Spleen (tissue), 11 donors: ENCODE measurements around the gene MSMB. TPM values are rescaled to one million over a fixed set of nuclear protein-coding genes. Genes with fewer than 3 reads are reported as not detected.
"Not testable (repeated sequence)": the region's sequence is repeated elsewhere in the genome, so short reads cannot be mapped to it uniquely, and the experiment has no call there.

ENCODE experiments used
- DNase-seq: peaks from one replicate; pipeline ENCODE4 v3.0.0-alpha.2; 2020
- H3K27ac ChIP-seq, 8 donors: fragments of 200-600 bp; sonication (generic) in 7 of 8; 1 replicate in 4 of 8; 2 replicates in 4 of 8; pipeline versions ENCODE4 v1.5.0 to v1.8.0; 2016 to 2021; ENCODE audit warnings: inconsistent platforms in 4 of 8, mild to moderate bottlenecking in 4 of 8, moderate library complexity in 1 of 8
- H3K27me3 ChIP-seq, 7 donors: fragments of 200-600 bp; sonication (generic) in 6 of 7; replicated peaks in 1 of 7; 1 replicate in 4 of 7; 2 replicates in 3 of 7; pipeline versions ENCODE4 v1.5.0 to v1.8.0; 2016 to 2021; ENCODE audit warnings: inconsistent platforms in 3 of 7, mild to moderate bottlenecking in 1 of 7
- H3K36me3 ChIP-seq, 6 donors: fragments of 200-600 bp; sonication (generic) in 5 of 6; 1 replicate in 4 of 6; 2 replicates in 2 of 6; pipeline versions ENCODE4 v1.5.0 to v1.8.0; 2016 to 2021; ENCODE audit warnings: inconsistent platforms in 2 of 6
- H3K4me1 ChIP-seq, 6 donors: fragments of 200-600 bp; sonication (generic) in 5 of 6; 1 replicate in 3 of 6; 2 replicates in 3 of 6; pipeline versions ENCODE4 v1.5.0 to v1.8.0; 2016 to 2021; ENCODE audit warnings: inconsistent platforms in 3 of 6
- H3K4me3 ChIP-seq, 8 donors: fragments of 200-600 bp; sonication (generic) in 7 of 8; 1 replicate in 4 of 8; 2 replicates in 4 of 8; pipeline versions ENCODE4 v1.5.0 to v1.8.0; 2016 to 2021; ENCODE audit warnings: inconsistent platforms in 4 of 8, mild to moderate bottlenecking in 4 of 8, moderate library complexity in 2 of 8
- H3K9me3 ChIP-seq, 8 donors: fragments of 200-600 bp; sonication (generic) in 7 of 8; 1 replicate in 4 of 8; 2 replicates in 4 of 8; pipeline versions ENCODE4 v1.5.0 to v1.8.0; 2016 to 2021; ENCODE audit warnings: inconsistent platforms in 4 of 8
- CTCF ChIP-seq, 11 experiments: fragments of 200-600 bp in 7 of 11; fragments of 450-650 bp in 4 of 11; sonication (generic) in 4 of 11; IDR thresholded peaks in 8 of 11; conservative IDR thresholded peaks in 3 of 11; 1 replicate in 7 of 11; 2 replicates in 4 of 11; pipeline versions ENCODE4 v1.4.0 to v1.8.0; 2016 to 2021; ENCODE audit warnings: antibody characterized with exemption in 11 of 11, inconsistent platforms in 4 of 11, mild to moderate bottlenecking in 1 of 11
- POLR2A ChIP-seq, 3 donors: fragments of 450-650 bp; IDR thresholded peaks; one replicate each; pipeline ENCODE4 v1.5.1; 2017; ENCODE audit warnings: antibody characterized with exemption in 3 of 3, mild to moderate bottlenecking in 1 of 3
- POLR2AphosphoS5 ChIP-seq, 3 donors: sonication (generic); formaldehyde crosslinking; IDR thresholded peaks; one replicate each; pipeline ENCODE4 v1.5.1; 2017; ENCODE audit warnings: antibody characterized with exemption in 3 of 3
- WGBS, 5 donors: extraction: QIAGEN DNeasy Blood & Tissue Kit in 3 of 5; methylation state at CpG; one replicate each; pipeline versions ENCODE4 v1.1.5 to v1.1.7; 2013 to 2018; 5-methylcytosine and 5-hydroxymethylcytosine counted together
- intact Hi-C: fragments of 100-400 bp; cut with DNase I; formaldehyde crosslinking; loops from one replicate; pipeline ENCODE4 v1.15.0; 2023; ENCODE audit warnings: low total_unique reads
- polyA plus RNA-seq, 3 donors: library from polyadenylated mRNA; stranded (reverse); fragments of 200-250 nt; gene quantifications; one replicate each; pipeline ENCODE4 v1.2.1, GENCODE V29; 2013
- total RNA-seq, 7 donors: library from RNA; depleted of rRNA in 3 of 7; stranded (reverse); fragments of >200 nt in 3 of 7; fragmentation: NEBNext Ultra II Directional in 4 of 7; extraction: Animal tissue kit (Norgen Biotek cat#: 25700) in 4 of 7; gene quantifications; one replicate each; pipeline versions ENCODE4 v1.1.0 to v1.2.1, GENCODE V29; 2016 to 2021
- donor health status: healthy with polysubstance abuse.
- donor health status: DM: no; HTN: no; CAD: no; lungs with moderate emphysema.
- donor health status: DM: no; HTN: no; CAD: no.
- donor health status: Bipolar disorder and iron deficiency.
- donor health status: healthy.
- donor health status: DM: no; HTN: no; CAD: no.
- donor health status: DM: yes; HTN: yes; CAD: no.

Gene MSMB
- total and polyA plus RNA-seq, 10 donors, result not detected

GRCh38 chr10:46068117-46068516 lies 22.0 kb upstream of the MSMB start:
- WGBS, 5 donors, result 46 to 72% (median 67%) methylated on average over 1 of the region's 1 CpG
- Histone ChIP-seq H3K4me1 (peaks cover 0 to 3% (median 0%) of the 10 kb centered on the region in 6 donors), H3K27ac (no peak overlapping the region), H3K27me3 (no peaks in the 10 kb centered on the region), H3K9me3 (peaks cover 0 to 1% (median 0%) of the 10 kb centered on the region in 8 donors), H3K4me3 (no peak overlapping the region), H3K36me3 (no peaks in the 10 kb centered on the region)
- no peak for TF ChIP-seq POLR2A (IDR thresholded peaks at IDR 0.05)
- TF ChIP-seq POLR2AphosphoS5 (IDR thresholded peaks at IDR 0.05), result no peak
- no peak for TF ChIP-seq CTCF (IDR thresholded peaks at IDR 0.05 in 8 of 11, conservative IDR thresholded peaks at IDR 0.05 in 3 of 11)
- no peak for DNase-seq
- intact Hi-C loops, result no loop called here

GRCh38 chr10:46064269-46064817 lies 18.3 kb upstream of the MSMB start:
- no peak overlapping the region for H3K27ac ChIP-seq
- 90 to 100% (median 95%) methylated on average over 1 of the region's 1 CpG for WGBS, 5 donors
- intact Hi-C loops, result no loop called here
- H3K4me1 ChIP-seq, result no peaks in the 10 kb centered on the region
- no peaks in the 10 kb centered on the region for H3K27me3 ChIP-seq
- H3K36me3 ChIP-seq, result no peaks in the 10 kb centered on the region
- no peaks in the 10 kb centered on the region for H3K9me3 ChIP-seq
- H3K4me3 ChIP-seq, result no peak overlapping the region
- DNase-seq, result no peak
- no peak for TF ChIP-seq POLR2A (IDR thresholded peaks at IDR 0.05)
- no peak for TF ChIP-seq CTCF (IDR thresholded peaks at IDR 0.05 in 8 of 11, conservative IDR thresholded peaks at IDR 0.05 in 3 of 11)
- TF ChIP-seq POLR2AphosphoS5 (IDR thresholded peaks at IDR 0.05), result no peak

DNA sequence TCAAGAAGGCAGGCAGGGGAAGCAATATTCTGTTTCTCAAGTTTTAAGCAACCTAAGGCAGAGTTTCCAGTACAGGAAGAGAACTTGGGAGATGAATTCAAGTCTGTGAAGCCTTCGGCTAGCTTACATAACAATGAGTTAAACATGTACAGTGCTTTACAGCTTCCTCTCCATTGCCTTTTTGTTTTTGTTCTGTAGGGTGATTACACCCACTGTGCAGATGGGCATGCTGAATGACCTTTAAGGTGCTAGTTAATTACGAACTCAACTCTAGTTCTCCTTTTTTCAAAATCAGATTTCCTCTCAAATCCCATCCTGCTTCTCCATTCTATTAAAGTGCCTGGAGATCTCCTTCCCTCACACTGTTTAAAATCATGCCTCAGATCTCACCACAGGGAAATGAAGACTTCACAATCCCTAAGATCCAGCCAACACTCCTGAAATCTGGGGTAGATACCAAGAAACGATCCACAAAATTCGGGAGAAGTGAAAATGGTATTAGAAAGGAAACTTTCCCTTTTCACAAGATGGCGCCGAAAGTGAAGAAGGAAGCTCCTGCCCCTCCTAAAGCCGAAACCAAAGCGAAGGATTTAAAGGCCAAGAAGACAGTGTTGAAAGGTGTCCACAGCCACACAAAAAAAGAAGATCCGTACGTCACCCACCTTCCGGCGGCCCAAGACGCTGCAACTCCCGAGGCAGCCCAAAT lies 16.8 kb upstream of the MSMB start:
- TF ChIP-seq POLR2A (IDR thresholded peaks at IDR 0.05) (no peak), POLR2AphosphoS5 (IDR thresholded peaks at IDR 0.05) (no peak), CTCF (IDR thresholded peaks at IDR 0.05 in 8 of 11, conservative IDR thresholded peaks at IDR 0.05 in 3 of 11) (no peak)
- intact Hi-C loops, result no loop called here
- no peak for DNase-seq
- Histone ChIP-seq H3K9me3 (peaks cover 0 to 4% (median under 1%) of the 10 kb centered on the region in 8 donors), H3K27ac (no peak overlapping the region), H3K4me1 (no peaks in the 10 kb centered on the region), H3K36me3 (no peaks in the 10 kb centered on the region), H3K27me3 (no peaks in the 10 kb centered on the region), H3K4me3 (no peak overlapping the region)
- 73 to 89% (median 82%) methylated on average over 14 of the region's 14 CpGs for WGBS, 5 donors

- Histone ChIP-seq H3K9me3 (peaks cover 0 to 20% (median 15%) of the 10 kb centered on the region in 8 donors), H3K4me1 (no peaks in the 10 kb centered on the region), H3K27ac (no peak overlapping the region), H3K4me3 (no peak overlapping the region), H3K27me3 (no peaks in the 10 kb centered on the region), H3K36me3 (no peaks in the 10 kb centered on the region)
- no peak for TF ChIP-seq POLR2AphosphoS5 (IDR thresholded peaks at IDR 0.05)
- TF ChIP-seq POLR2A (IDR thresholded peaks at IDR 0.05), result no peak
- TF ChIP-seq CTCF (IDR thresholded peaks at IDR 0.05 in 8 of 11, conservative IDR thresholded peaks at IDR 0.05 in 3 of 11), result no peak
- DNase-seq, result no peak
- intact Hi-C loops, result no loop called here
- WGBS, 5 donors, result 73 to 87% (median 82%) methylated on average over 3 of the region's 3 CpGs
These were observed 14.6 kb upstream of the MSMB start for GRCh38 chr10:46060706-46061105.

DNA sequence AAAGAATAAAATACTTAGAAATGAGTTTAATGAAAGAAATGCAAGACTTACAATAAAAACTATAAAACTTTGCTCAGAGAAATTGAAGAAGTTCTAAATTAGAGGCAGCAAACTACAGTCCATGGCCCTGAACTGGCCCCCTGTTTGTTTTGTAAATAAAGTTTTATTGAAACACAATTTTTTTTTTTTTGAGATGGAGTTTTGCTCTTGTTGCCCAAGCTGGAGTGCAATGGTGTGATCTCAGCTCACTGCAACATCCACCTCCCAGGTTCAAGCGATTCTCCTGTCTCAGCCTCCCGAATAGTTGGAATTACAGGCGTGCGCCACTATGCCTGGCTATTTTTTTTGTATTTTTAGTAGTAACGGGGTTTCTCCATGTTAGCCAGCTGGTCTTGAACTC lies 11.9 kb upstream of the MSMB start:
- intact Hi-C loops, H3K4me1 ChIP-seq, H3K27me3 ChIP-seq, H3K36me3 ChIP-seq, H3K27ac ChIP-seq, DNase-seq, H3K4me3 ChIP-seq: not testable (repeated sequence)
- WGBS, 5 donors, result 94 to 98% (median 96%) methylated on average over 5 of the region's 5 CpGs
- peaks cover 0 to 20% (median 15%) of the 10 kb centered on the region in 8 donors for H3K9me3 ChIP-seq
